ENCODE measurements around the gene PTPRS.

The PTPRS gene

GRCh38 chr19:5305163-5305562 is 35.4 kb downstream of the PTPRS start:
- DNase-seq: no peak

- DNase-seq: no peak
Measured at GRCh38 chr19:5304486-5304885, 36.1 kb downstream of the PTPRS start.

- DNase-seq: no peak
Measured at GRCh38 chr19:5303208-5303607, 37.4 kb downstream of the PTPRS start.

- DNase-seq: no peak
Measured at GRCh38 chr19:5302396-5302795, 38.2 kb downstream of the PTPRS start.

- no peak for DNase-seq
Measured at GRCh38 chr19:5299137-5299536, 41.5 kb downstream of the PTPRS start.

GRCh38 chr19:5298471-5298901 is 42.1 kb downstream of the PTPRS start:
- no peak for DNase-seq

- DNase-seq: no peak
Measured at GRCh38 chr19:5297272-5297669, 43.3 kb downstream of the PTPRS start.

GRCh38 chr19:5296457-5297271 is 43.9 kb downstream of the PTPRS start:
- no peak for DNase-seq

- DNase-seq: no peak
Measured at GRCh38 chr19:5296021-5296420, 44.6 kb downstream of the PTPRS start.

GRCh38 chr19:5294403-5295160 is 46.0 kb downstream of the PTPRS start:
- DNase-seq: no peak

GRCh38 chr19:5293612-5294378 is 46.8 kb downstream of the PTPRS start:
- DNase-seq: no peak

GRCh38 chr19:5292822-5293611 is 47.6 kb downstream of the PTPRS start:
- DNase-seq: peak; percentile 18

- no peak for DNase-seq
Measured at GRCh38 chr19:5292453-5292821, 48.2 kb downstream of the PTPRS start.

GRCh38 chr19:5291588-5292193 is 48.9 kb downstream of the PTPRS start:
- no peak for DNase-seq

Measured in central memory CD4-positive, alpha-beta T cell (primary cell).